GM23338 (cell line): ENCODE measurements around the gene B4GALT4. TPM values are rescaled to one million over a fixed set of nuclear protein-coding genes. Genes with fewer than 3 reads are reported as not detected.

Experiments
- ATAC-seq: fragments of 200-7000 bp; cut with Tn5 transposase; 3 replicates; pipeline ENCODE4 v1.9.1; 2020
- DNase-seq: peaks from one replicate; pipeline ENCODE4 v3.0.0-alpha.2; 2015; ENCODE audit warnings: low spot score
- H2AFZ ChIP-seq: fragments of 200-600 bp; sonication (generic); 2 replicates; pipeline ENCODE4 v1.8.0; 2016; ENCODE audit warnings: antibody characterized with exemption, mild to moderate bottlenecking, moderate library complexity
- H3F3A ChIP-seq: fragments of 200-600 bp; sonication (generic); replicated peaks from 2 replicates; pipeline ENCODE4 v1.8.0; 2017; ENCODE audit warnings: antibody characterized with exemption, mixed run types, low read depth
- H3K27ac ChIP-seq: fragments of 200-600 bp; sonication (generic); 2 replicates; pipeline ENCODE4 v1.6.1; 2016; ENCODE audit warnings: low read depth
- H3K27me3 ChIP-seq: fragments of 200-600 bp; sonication (generic); 2 replicates; pipeline ENCODE4 v1.8.0; 2016; ENCODE audit warnings: mild to moderate bottlenecking, mixed run types, moderate library complexity; ENCODE audit not compliant: insufficient read depth
- H3K36me3 ChIP-seq: fragments of 200-600 bp; sonication (generic); 2 replicates; pipeline ENCODE4 v1.8.0; 2016; ENCODE audit warnings: mild to moderate bottlenecking; ENCODE audit not compliant: insufficient read depth
- H3K4me1 ChIP-seq: fragments of 200-600 bp; sonication (generic); 2 replicates; pipeline ENCODE4 v1.8.0; 2016; ENCODE audit warnings: mild to moderate bottlenecking, moderate library complexity; ENCODE audit not compliant: insufficient read depth
- H3K4me2 ChIP-seq: fragments of 200-600 bp; sonication (generic); 2 replicates; pipeline ENCODE4 v1.7.1; 2017; ENCODE audit warnings: mixed run types
- H3K4me3 ChIP-seq: fragments of 200-600 bp; sonication (generic); 2 replicates; pipeline ENCODE4 v1.6.1; 2016; ENCODE audit warnings: mixed run types
- H3K79me2 ChIP-seq: fragments of 200-600 bp; sonication (generic); replicated peaks from 2 replicates; pipeline ENCODE4 v1.8.0; 2017; ENCODE audit warnings: mild to moderate bottlenecking; ENCODE audit not compliant: insufficient read depth
- H3K9me2 ChIP-seq: fragments of 200-600 bp; sonication (generic); 2 replicates; pipeline ENCODE4 v1.8.0; 2017; ENCODE audit not compliant: insufficient read depth
- H4K20me1 ChIP-seq: fragments of 200-600 bp; sonication (generic); replicated peaks from 2 replicates; pipeline ENCODE4 v1.8.0; 2017; ENCODE audit warnings: mild to moderate bottlenecking; ENCODE audit not compliant: insufficient read depth
- H3K27ac Mint-ChIP-seq: 2 replicates; pipeline ENCODE4 v1.8.0; 2020; ENCODE audit warnings: inconsistent platforms, mild to moderate bottlenecking, moderate library complexity, mixed read lengths
- H3K27me3 Mint-ChIP-seq: 3 replicates; pipeline ENCODE4 v1.8.0; 2022; ENCODE audit warnings: low read depth, mild to moderate bottlenecking, moderate library complexity, mixed read lengths, inconsistent platforms; ENCODE audit not compliant: insufficient read depth, poor library complexity
- H3K36me3 Mint-ChIP-seq: 3 replicates; pipeline ENCODE4 v1.8.0; 2021; ENCODE audit warnings: low read depth, mild to moderate bottlenecking, inconsistent platforms, moderate library complexity, mixed read lengths
- H3K4me1 Mint-ChIP-seq: 3 replicates; pipeline ENCODE4 v1.8.0; 2020; ENCODE audit warnings: mild to moderate bottlenecking, inconsistent platforms, mixed read lengths
- H3K4me3 Mint-ChIP-seq: 3 replicates; pipeline ENCODE4 v1.8.0; 2021; ENCODE audit warnings: moderate library complexity, mild to moderate bottlenecking, inconsistent platforms, mixed read lengths
- H3K9me3 Mint-ChIP-seq: 3 replicates; pipeline ENCODE4 v1.8.0; 2020; ENCODE audit warnings: moderate library complexity, mild to moderate bottlenecking, inconsistent platforms, mixed read lengths
- CREB1 ChIP-seq: fragments of 250-450 bp; sonication (Bioruptor Pico); IDR thresholded peaks from 2 replicates; pipeline ENCODE4 v1.5.0; 2020; ENCODE audit warnings: low read depth, mild to moderate bottlenecking, moderate library complexity
- CTCF ChIP-seq, 2 experiments: fragments of 200-600 bp in 1 of 2; sonication (generic) in 1 of 2; conservative IDR thresholded peaks; 2 replicates each; pipeline versions ENCODE4 v1.5.1 to v1.6.1; 2016 to 2017; ENCODE audit warnings: antibody characterized with exemption in 2 of 2, low read depth in 2 of 2, mild to moderate bottlenecking in 2 of 2, moderate library complexity in 1 of 2
- ETS1 ChIP-seq: IDR thresholded peaks from 2 replicates; pipeline ENCODE4 v1.6.1; 2016; ENCODE audit warnings: antibody characterized with exemption
- EZH2 ChIP-seq: fragments of 200-600 bp; sonication (generic); IDR thresholded peaks from one replicate; pipeline ENCODE4 v1.8.0; 2017; ENCODE audit warnings: antibody characterized with exemption, mild to moderate bottlenecking, low read depth; ENCODE audit not compliant: unreplicated experiment
- EZH2phosphoT487 ChIP-seq: fragments of 200-600 bp; sonication (generic); IDR thresholded peaks from one replicate; pipeline ENCODE4 v1.8.1; 2018; ENCODE audit warnings: antibody characterized with exemption; ENCODE audit not compliant: unreplicated experiment
- JUNB ChIP-seq: IDR thresholded peaks from one replicate; pipeline ENCODE4 v1.6.1; 2016; ENCODE audit warnings: antibody characterized with exemption; ENCODE audit not compliant: unreplicated experiment
- NANOG ChIP-seq: IDR thresholded peaks from 2 replicates; pipeline ENCODE4 v1.6.1; 2016; ENCODE audit warnings: antibody characterized with exemption, borderline replicate concordance
- POLR2AphosphoS5 ChIP-seq: IDR thresholded peaks from 2 replicates; pipeline ENCODE4 v1.6.1; 2016; ENCODE audit warnings: antibody characterized with exemption, low read depth
- REST ChIP-seq: IDR thresholded peaks from one replicate; pipeline ENCODE4 v1.6.1; 2018; ENCODE audit warnings: antibody characterized with exemption; ENCODE audit not compliant: unreplicated experiment
- STAT1 ChIP-seq: IDR thresholded peaks from one replicate; pipeline ENCODE4 v1.6.1; 2016; ENCODE audit warnings: antibody characterized with exemption; ENCODE audit not compliant: unreplicated experiment
- ZNF114 ChIP-seq: fragments of 250-450 bp; sonication (Bioruptor Pico); IDR thresholded peaks from 2 replicates; pipeline ENCODE4 v1.5.0; 2020; ENCODE audit warnings: mild to moderate bottlenecking, moderate library complexity
- ZNF331 ChIP-seq: fragments of 250-450 bp; sonication (Bioruptor Pico); IDR thresholded peaks from 2 replicates; pipeline ENCODE4 v1.5.0; 2020; ENCODE audit warnings: low read depth, mild to moderate bottlenecking, moderate library complexity
- ZNF462 ChIP-seq: fragments of 250-450 bp; sonication (Bioruptor Pico); IDR thresholded peaks from 2 replicates; pipeline ENCODE4 v1.5.0; 2020; ENCODE audit warnings: mild to moderate bottlenecking, moderate library complexity
- polyA plus RNA-seq: library from polyadenylated mRNA; unstranded; fragments of >200 nt; fragmentation: Nextera tagmentation; extraction: Ambion mirVana; gene quantifications from 2 replicates; pipeline ENCODE4 v1.2.1, GENCODE V29; 2016
- total RNA-seq: library from RNA; depleted of rRNA; stranded (reverse); fragments of >200 nt; shearing (Covaris generic); gene quantifications from 2 replicates; pipeline ENCODE4 v1.2.3, GENCODE V29; 2014

The B4GALT4 gene
- total and polyA plus RNA-seq, 2 experiments from 2014 or later: 38.3 to 45.3 TPM

- Histone ChIP-seq H3K27me3 (no peaks in the 10 kb centered on the region), H3K36me3 (peaks cover 50% of the 10 kb centered on the region), H3K9me2 (no peaks in the 10 kb centered on the region), H3K4me3 (no peak overlapping the region), H2AFZ (no peak overlapping the region), H4K20me1 (peaks cover 3% of the 10 kb centered on the region; the same call in 1 of the 2 replicates), H3K27ac (no peak overlapping the region), H3K4me1 (peaks cover 8% of the 10 kb centered on the region), H3K79me2 (peaks cover 75% of the 10 kb centered on the region), H3K4me2 (no peak overlapping the region), H3F3A (no peaks in the 10 kb centered on the region; the same call in 1 of the 2 replicates)
- ATAC-seq (no peak), DNase-seq (no peak)
- peaks cover 1% of the 10 kb centered on the region for H3K27me3 Mint-ChIP-seq
- H3K4me1 Mint-ChIP-seq: peaks cover 5% of the 10 kb centered on the region; the same call in 2 of the 3 replicates
- H3K27ac Mint-ChIP-seq: no peak overlapping the region
- no peak overlapping the region for H3K4me3 Mint-ChIP-seq
- TF ChIP-seq CTCF (conservative IDR thresholded peaks at IDR 0.05; ENCODE audit: low read depth in 2 of 2): no peak
- TF ChIP-seq CREB1 (CRISPR knock-in tag): no peak
- TF ChIP-seq ETS1: no peak
- no peak for TF ChIP-seq ZNF331 (CRISPR knock-in tag)
- no peak for TF ChIP-seq ZNF462 (CRISPR knock-in tag)
- no peak for TF ChIP-seq REST
- no peak for TF ChIP-seq EZH2
- TF ChIP-seq ZNF114 (CRISPR knock-in tag): no peak
- TF ChIP-seq EZH2phosphoT487: no peak
- TF ChIP-seq STAT1: no peak
- no peak for TF ChIP-seq NANOG
- no peak for TF ChIP-seq JUNB
- TF ChIP-seq POLR2AphosphoS5: no peak
- H3K36me3 Mint-ChIP-seq: peaks cover 62% of the 10 kb centered on the region
- H3K9me3 Mint-ChIP-seq: no peaks in the 10 kb centered on the region
Measured at GRCh38 chr3:119234610-119235009, 6.1 kb downstream of the B4GALT4 start.
